GM18498 (cell line): ENCODE results near the gene GATA2.

Source experiments
- ATAC-seq: cut with Tn5 transposase; IDR thresholded peaks from one replicate; pipeline ENCODE4 v1.9.1; 2021; ENCODE audit warnings: mild to moderate bottlenecking, moderate library complexity; ENCODE audit not compliant: unreplicated experiment

GATA2 gene

GRCh38 chr3:128488991-128489673 lies 3.9 kb downstream of the GATA2 start:
- no peak for ATAC-seq

- ATAC-seq = no peak
Measured at GRCh38 chr3:128488636-128488990, 4.4 kb downstream of the GATA2 start.

DNA sequence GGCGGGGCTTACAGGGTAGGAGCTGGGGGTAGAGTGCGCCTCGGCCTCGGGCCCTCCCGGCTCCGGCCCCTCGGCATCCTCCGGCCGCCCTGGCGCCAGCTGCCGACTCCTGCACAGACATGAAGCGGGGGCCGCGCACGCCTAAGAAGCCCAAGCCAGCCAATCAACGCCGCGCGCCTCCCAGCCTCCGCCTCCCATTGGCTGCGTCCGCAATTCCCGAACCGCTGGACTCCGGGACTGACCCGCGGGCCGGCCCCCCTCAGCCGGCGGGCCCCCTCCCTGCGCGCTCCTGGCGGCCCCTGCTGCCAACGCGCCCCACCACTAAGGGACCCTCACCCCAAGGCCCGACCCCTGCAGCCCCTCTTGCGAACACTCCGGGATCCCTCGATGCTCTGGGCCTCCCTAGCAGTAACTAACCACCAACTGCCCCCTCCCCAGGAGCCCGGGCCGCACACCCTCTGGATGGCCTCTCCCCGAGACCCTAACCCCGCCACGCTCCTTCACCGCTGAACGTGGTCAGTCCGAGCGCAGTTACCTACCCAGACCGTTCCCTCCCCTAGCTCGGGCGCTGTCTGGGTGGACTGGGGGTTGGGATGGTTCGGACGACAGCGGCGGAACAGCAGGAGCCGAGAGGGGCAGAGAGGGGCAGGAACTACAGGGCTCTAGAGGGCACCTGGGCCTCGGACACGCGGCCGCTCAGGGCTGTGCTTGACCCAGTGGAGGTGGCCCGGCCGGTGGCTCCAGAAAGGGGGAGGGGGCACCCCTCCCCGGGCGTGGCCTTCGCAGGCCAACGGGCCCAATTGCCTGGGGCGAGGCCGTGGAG lies 5.0 kb downstream of the GATA2 start:
- no peak for ATAC-seq

DNA sequence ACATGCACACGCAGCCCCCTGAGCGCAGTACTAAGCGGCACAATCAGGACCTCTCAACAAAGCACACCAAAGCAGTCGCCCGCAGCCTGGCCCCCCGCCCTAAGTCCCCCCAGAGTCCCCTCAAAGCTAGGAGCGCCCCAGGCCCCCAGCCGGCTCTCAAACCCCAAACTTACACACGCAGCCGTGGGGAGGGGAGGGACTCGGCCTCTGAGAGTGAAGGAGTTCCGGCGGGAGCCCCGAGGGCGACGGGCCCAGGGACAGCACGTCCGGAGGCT lies 5.5 kb downstream of the GATA2 start:
- no peak for ATAC-seq

- no peak for ATAC-seq
Measured at GRCh38 chr3:128486681-128487537, 6.1 kb downstream of the GATA2 start.

- ATAC-seq = no peak
Measured at GRCh38 chr3:128486205-128486628, 6.8 kb downstream of the GATA2 start.

DNA sequence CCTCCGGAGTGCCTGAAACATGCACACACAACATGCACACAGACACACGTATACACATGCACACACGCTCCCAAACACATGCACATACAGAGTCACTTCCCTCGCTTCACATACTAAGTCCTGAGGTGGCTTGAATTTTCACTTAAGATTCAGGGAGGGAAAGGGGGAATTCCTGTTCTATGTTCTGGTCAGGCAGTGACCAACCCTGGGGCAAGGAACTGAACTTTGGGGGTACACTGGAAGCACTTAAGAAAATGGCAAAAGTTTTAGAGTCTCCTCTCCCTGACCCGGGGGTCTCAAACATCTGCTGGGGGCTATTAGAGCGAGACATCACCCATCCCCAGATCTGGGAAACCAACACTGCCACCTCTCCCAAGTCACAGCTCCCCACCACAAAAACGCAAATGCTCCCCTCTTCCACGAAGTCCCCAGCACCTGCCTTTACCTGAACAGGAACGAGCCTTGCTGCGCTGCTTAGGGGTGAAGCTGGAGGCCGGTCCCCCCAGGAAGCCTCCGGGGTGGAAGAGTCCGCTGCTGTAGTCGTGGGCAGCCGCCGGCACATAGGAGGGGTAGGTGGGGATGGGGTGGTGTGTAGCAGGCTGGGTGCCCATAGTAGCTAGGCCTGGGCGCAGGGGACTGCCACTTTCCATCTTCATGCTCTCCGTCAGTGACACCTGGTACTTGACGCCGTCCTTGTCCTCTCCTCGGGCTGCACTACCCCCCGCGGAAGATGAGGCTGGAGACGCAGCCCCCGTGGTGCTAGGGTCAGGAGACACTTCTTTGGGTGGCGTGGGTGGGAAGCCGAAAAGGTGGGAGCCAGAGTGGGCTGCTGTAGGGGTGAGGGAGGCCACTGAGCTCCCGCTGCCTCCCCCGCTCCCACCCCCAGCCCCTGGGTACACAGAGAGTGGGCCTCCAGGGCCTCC lies 7.5 kb downstream of the GATA2 start:
- no peak for ATAC-seq

DNA sequence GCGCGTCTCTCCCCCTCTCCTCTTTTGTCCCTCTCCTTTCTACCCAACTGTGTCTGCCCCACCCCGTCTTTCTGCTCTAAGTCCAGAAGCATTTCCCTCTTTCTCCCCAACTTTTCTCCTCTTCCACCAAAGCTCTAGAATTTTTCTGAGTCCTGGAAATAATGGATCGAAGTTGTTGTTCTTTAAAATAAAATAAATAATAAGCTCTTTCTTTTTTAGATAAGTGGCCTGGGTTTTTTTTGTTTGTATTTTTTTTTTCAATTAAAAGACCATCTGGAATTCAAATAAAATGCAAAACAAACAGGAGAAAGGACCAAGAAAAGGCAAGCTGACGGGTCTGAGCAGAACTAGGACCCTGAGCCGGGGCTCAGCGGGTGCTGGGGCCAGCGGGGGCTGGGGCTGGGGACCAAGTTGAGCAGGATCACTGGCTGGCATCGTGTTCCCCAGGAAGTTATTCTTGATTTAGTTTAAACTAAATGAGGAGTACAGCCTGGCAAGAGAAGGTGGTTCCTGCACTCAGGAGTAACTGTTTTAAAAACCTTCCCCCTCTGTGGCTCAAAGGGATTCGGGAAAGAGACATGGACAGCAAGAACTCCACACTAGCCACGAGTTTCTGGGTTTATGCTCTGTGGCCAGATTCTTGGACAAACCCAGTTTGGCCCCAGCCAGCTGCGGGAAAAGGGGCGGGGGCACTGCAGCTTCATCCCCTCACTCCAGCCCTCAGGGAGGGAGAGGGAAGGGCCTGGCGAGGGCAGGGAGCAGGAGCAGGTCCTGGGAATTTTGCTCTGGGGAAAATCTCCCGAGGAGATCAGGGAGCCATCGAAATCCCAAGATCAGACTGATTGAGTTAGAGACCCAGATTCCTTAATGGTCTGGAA lies 8.4 kb downstream of the GATA2 start:
- ATAC-seq = no peak

DNA sequence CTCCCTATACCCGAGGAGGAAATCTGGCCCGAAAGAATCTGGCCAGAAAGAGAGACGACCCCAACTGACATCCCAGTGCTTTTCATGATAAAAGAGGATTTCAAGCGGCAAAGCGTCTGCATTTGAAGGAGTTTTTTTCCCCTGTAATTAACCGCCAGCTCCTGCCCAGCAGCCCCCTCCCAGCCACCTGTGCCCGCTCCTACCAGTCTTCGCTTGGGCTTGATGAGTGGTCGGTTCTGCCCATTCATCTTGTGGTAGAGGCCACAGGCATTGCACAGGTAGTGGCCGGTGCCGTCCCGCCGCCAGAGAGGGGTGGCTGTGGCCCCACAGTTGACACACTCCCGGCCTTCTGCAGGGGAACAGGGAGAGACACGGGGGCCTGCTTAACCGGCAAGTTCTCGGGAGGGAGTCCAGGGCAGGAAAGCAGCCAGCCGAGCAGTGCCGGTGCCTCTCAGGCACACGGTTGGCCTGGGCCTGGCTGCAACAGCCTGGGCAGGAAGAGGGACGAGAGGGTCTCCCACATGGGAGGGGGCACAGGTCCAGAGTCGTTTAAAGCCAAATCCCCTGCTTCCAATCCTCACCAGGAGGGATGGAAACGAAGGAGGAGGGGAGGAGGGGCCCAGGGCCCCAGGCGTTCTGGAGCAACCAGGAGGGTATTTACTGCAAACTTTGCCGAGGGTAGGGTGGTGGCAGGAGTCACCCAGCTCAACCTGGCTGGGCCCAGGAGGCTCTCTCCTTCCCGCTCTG lies 9.2 kb downstream of the GATA2 start:
- ATAC-seq = no peak

DNA sequence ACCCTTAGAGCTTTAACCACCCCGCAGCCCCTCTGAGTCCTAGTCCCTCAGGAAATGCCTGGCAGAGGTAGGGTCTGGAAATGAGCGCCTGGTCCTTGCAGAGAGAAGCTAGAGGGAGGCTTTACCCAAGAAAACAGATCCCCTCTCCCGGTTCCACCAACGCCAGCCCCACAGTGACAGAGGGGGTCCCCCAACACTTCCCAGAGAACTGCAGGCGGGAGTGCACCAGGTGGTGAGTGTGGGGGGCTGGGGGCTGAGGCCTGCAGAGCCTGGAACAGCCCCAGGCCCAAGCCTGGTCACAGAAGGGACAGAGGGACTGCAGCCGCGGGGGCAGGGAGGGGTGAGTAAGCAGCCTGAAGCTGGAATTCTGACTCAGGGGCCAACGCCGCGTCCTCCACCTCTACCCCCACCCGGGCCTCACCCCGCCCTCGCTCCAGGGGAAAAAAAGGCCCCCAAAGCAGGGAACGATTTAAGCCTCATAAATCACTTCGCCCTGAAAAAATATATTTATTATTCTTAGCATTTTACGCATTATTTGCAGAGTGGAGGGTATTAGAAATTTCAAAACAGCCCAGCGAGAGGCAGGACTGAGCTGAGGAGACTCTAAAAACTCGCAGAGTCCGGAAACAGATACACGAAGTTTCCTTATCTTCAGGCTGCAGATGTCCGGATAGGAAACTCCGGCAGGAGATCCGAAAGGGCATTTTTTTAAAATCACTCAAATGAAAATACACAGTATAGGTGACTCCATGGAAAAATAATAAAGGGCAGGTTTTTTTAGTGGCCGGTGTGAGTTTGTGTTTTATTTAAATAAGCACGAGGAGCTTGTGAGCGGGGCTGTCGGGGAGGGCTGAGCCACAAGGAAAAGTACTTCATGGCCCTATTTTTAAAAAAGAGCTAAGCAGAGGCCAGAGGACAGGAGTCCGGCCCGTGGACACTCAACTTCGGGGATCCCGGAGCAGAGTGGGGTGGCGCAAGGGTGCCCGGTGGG lies 10.0 kb downstream of the GATA2 start:
- ATAC-seq = no peak

GRCh38 chr3:128482175-128482574 lies 10.8 kb downstream of the GATA2 start:
- ATAC-seq = no peak

GRCh38 chr3:128481438-128481942 lies 11.5 kb downstream of the GATA2 start:
- no peak for ATAC-seq

- ATAC-seq = no peak
Measured at GRCh38 chr3:128480717-128481437, 12.1 kb downstream of the GATA2 start.

GRCh38 chr3:128480278-128480677 lies 12.7 kb downstream of the GATA2 start:
- no peak for ATAC-seq

GRCh38 chr3:128479558-128480086 lies 13.4 kb downstream of the GATA2 start:
- ATAC-seq = no peak

GRCh38 chr3:128478576-128479506 lies 14.2 kb downstream of the GATA2 start:
- ATAC-seq = no peak
